Astrocyte (in vitro differentiated cells and primary cell): ENCODE measurements around the gene NUTM2D. TPM values are rescaled to one million over a fixed set of nuclear protein-coding genes. Genes with fewer than 3 reads are reported as not detected.
A peak's percentile ranks its signal among the peaks of the same experiment; 100 is the strongest.
"Not testable (repeated sequence)": the region's sequence is repeated elsewhere in the genome, so short reads cannot be mapped to it uniquely, and the experiment has no call there.

ENCODE experiments used
- DNase-seq: peaks from one replicate; pipeline ENCODE4 v3.0.0-alpha.2; 2010; ENCODE audit warnings: low read depth
- FAIRE-seq: peaks from 2 replicates; lab custom pipeline; 2011; peaks lifted over from hg19 to GRCh38; lab: Jason Lieb, UNC
- H2AFZ ChIP-seq: 2 replicates; pipeline ENCODE4 v1.6.0; 2012; ENCODE audit warnings: low read depth, low read length, inconsistent platforms
- H3K27ac ChIP-seq: 2 replicates; pipeline ENCODE4 v1.5.1; 2011; ENCODE audit warnings: low read depth, low read length, inconsistent platforms
- H3K27me3 ChIP-seq: 2 replicates; pipeline ENCODE4 v1.6.0; 2011; ENCODE audit warnings: low read length, inconsistent platforms; ENCODE audit not compliant: insufficient read depth
- H3K36me3 ChIP-seq: 2 replicates; pipeline ENCODE4 v1.5.1; 2011; ENCODE audit warnings: low read length, inconsistent platforms; ENCODE audit not compliant: insufficient read depth
- H3K4me1 ChIP-seq: 2 replicates; pipeline ENCODE4 v1.5.1; 2011; ENCODE audit warnings: low read length, inconsistent platforms; ENCODE audit not compliant: insufficient read depth
- H3K4me2 ChIP-seq: 2 replicates; pipeline ENCODE4 v1.6.0; 2012; ENCODE audit warnings: low read length, inconsistent platforms
- H3K4me3 ChIP-seq: 2 replicates; pipeline ENCODE4 v1.5.1; 2011; ENCODE audit warnings: low read depth, mild to moderate bottlenecking, low read length, inconsistent platforms; ENCODE audit not compliant: insufficient read depth
- H3K79me2 ChIP-seq: 2 replicates; pipeline ENCODE4 v1.6.0; 2012; ENCODE audit warnings: mild to moderate bottlenecking, low read length, inconsistent platforms; ENCODE audit not compliant: insufficient read depth
- H3K9ac ChIP-seq: 2 replicates; pipeline ENCODE4 v1.6.0; 2012; ENCODE audit warnings: mild to moderate bottlenecking, low read length, inconsistent platforms
- H3K9me3 ChIP-seq: 2 replicates; pipeline ENCODE4 v1.5.1; 2012; ENCODE audit warnings: low read depth, mild to moderate bottlenecking, low read length, inconsistent platforms; ENCODE audit not compliant: insufficient read depth
- H4K20me1 ChIP-seq: 2 replicates; pipeline ENCODE4 v1.6.0; 2012; ENCODE audit warnings: low read length, inconsistent platforms; ENCODE audit not compliant: insufficient read depth
- H3K27ac Mint-ChIP-seq: one replicate; pipeline ENCODE4 v1.8.0; 2021; ENCODE audit warnings: mild to moderate bottlenecking, mixed read lengths; ENCODE audit not compliant: unreplicated experiment
- H3K27me3 Mint-ChIP-seq: one replicate; pipeline ENCODE4 v1.8.0; 2021; ENCODE audit warnings: low read depth, mixed read lengths; ENCODE audit not compliant: unreplicated experiment
- H3K36me3 Mint-ChIP-seq: one replicate; pipeline ENCODE4 v1.8.0; 2021; ENCODE audit warnings: low read depth, mixed read lengths; ENCODE audit not compliant: unreplicated experiment
- H3K4me1 Mint-ChIP-seq: one replicate; pipeline ENCODE4 v1.8.0; 2021; ENCODE audit warnings: low read depth, mixed read lengths; ENCODE audit not compliant: unreplicated experiment
- H3K4me3 Mint-ChIP-seq: one replicate; pipeline ENCODE4 v1.8.0; 2021; ENCODE audit warnings: mild to moderate bottlenecking, moderate library complexity, mixed read lengths; ENCODE audit not compliant: unreplicated experiment
- H3K9me3 Mint-ChIP-seq: one replicate; pipeline ENCODE4 v1.8.0; 2021; ENCODE audit warnings: mild to moderate bottlenecking, mixed read lengths; ENCODE audit not compliant: unreplicated experiment
- total RNA-seq: library from RNA; stranded (reverse); gene quantifications from 2 replicates; pipeline ENCODE4 v1.2.1, GENCODE V29; 2021

Gene NUTM2D
- total RNA-seq, 1 donor from 2014 or later: 6.9 TPM

DNA sequence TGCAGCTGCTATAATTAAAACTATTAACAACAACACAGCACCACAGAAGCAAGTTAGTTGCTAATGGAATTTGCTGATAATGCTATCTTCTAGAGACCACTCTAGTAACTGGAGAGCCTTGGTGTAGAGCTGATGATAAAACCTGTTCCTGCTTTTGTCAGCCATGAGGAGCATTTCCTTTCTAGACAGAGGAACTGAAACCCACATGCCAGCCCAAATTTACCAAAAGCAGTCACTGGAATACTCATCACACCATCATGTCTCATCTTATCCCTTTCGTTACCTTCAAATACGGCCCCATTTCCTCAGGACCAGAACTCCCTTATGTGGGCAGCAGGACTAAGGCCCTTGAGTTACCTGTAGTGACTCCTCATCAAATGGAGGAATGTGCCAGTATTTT lies 40.9 kb downstream of the NUTM2D start:
- not testable (repeated sequence) for H3K4me1 Mint-ChIP-seq, H3K9me3 ChIP-seq, H4K20me1 ChIP-seq, H3K4me3 ChIP-seq, FAIRE-seq, H3K27me3 Mint-ChIP-seq, H3K4me2 ChIP-seq, H3K27me3 ChIP-seq, H3K9ac ChIP-seq, DNase-seq, H3K36me3 Mint-ChIP-seq, H3K79me2 ChIP-seq, H3K27ac ChIP-seq, H2AFZ ChIP-seq, H3K27ac Mint-ChIP-seq, H3K36me3 ChIP-seq, H3K9me3 Mint-ChIP-seq, H3K4me1 ChIP-seq, H3K4me3 Mint-ChIP-seq

DNA sequence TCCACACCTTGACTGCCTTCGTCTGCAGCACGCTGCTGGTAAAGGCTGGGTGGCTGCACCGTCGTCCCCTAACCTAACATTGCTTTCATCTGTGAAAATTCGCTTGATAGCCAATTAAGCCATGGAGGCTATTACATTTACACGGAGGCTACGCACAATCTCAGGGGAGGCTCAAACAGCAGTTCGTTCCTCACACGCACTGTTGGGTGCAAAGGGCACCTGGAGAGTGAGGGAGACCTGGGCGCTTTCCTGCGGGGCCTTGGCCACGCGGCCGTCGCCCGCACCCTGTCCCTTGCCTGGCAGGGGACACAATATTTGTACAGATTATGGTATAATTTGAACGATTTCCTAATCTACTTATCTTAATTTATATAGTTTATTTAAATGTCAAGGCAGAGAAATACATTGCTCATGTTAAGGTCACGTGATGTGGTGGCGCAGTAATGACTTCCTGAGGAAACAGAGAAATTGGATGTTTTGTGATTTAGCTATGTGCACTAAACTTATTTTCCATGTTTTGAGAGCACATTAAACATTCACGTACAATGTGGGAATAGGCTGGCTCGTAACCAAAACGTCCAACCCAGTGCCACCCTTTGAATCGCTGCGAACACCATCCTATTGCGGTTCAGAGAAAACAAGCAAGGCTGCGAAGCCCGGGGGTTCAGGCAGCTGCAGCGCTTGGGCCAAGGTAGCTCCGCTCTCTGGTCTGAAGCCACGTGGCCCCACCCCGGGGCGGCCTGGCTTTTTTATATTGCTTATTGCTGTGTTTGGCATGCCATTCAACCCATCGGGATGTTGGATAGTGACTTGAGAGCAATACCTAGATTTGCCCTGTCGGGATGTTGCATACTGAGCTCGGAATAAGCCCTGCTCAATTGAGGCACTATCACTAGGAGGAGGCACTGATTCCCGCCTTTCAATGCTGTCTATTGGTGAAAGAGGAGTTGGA lies 50.2 kb downstream of the NUTM2D start:
- not testable (repeated sequence) for DNase-seq, H3K27ac ChIP-seq, H3K79me2 ChIP-seq, H3K9ac ChIP-seq, FAIRE-seq, H3K4me3 Mint-ChIP-seq, H3K27ac Mint-ChIP-seq, H3K36me3 ChIP-seq, H3K9me3 ChIP-seq, H3K4me1 Mint-ChIP-seq, H3K4me1 ChIP-seq, H3K27me3 Mint-ChIP-seq, H3K27me3 ChIP-seq, H3K9me3 Mint-ChIP-seq, H3K36me3 Mint-ChIP-seq, H2AFZ ChIP-seq, H3K4me3 ChIP-seq, H4K20me1 ChIP-seq
- peak overlapping the region; percentile 33 for H3K4me2 ChIP-seq

DNA sequence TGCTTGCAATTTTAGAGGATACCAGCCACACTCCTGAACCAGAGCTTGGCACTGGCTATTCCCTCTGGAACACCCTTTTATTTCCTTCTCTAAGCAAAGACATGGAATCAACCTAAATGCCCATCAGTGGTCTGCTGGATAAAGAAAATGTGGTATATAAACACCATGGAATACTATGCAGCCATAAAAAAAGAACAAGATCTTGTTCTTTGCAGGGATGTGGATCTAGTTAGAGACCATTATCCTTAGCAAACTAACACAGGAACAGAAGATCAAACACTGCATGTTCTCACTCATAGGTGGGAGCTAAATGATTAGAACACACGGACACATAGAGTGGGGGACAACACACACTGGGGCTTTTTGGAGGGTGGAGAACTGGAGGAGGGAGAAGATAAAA lies 56.4 kb downstream of the NUTM2D start:
- not testable (repeated sequence) for H3K27me3 ChIP-seq, H3K79me2 ChIP-seq, H3K36me3 ChIP-seq, H3K27me3 Mint-ChIP-seq, H3K27ac Mint-ChIP-seq, H3K9ac ChIP-seq, H3K4me1 ChIP-seq, H3K9me3 ChIP-seq, H3K9me3 Mint-ChIP-seq, H3K36me3 Mint-ChIP-seq, H4K20me1 ChIP-seq, H3K4me3 Mint-ChIP-seq, H3K4me3 ChIP-seq, FAIRE-seq, H2AFZ ChIP-seq, H3K27ac ChIP-seq, H3K4me2 ChIP-seq, DNase-seq, H3K4me1 Mint-ChIP-seq

Other genes with a start within 250 kb of the NUTM2D start
- 0.79 and 1.2 TPM in 2 replicates for gene NUTM2A, start 132.3 kb upstream of the NUTM2D start, total RNA-seq
- gene MINPP1, start 147.1 kb downstream of the NUTM2D start, total RNA-seq: 24.7 and 26.9 TPM in 2 replicates